HepG2 (cell line): Measurements from ENCODE around the gene CDK17. TPM values are rescaled to one million over a fixed set of nuclear protein-coding genes. Genes with fewer than 3 reads are reported as not detected.
A peak's percentile ranks its signal among the peaks of the same experiment; 100 is the strongest.

Experiments used
- ATAC-seq: fragments of 200-7000 bp; cut with Tn5 transposase; 3 replicates; pipeline ENCODE4 v1.9.1; 2020; ENCODE audit warnings: mild to moderate bottlenecking, moderate library complexity
- BruUV-seq: library from RNA; stranded (reverse); fragments of 400-500 nt; replicated peaks from 2 replicates; lab custom pipeline; 2021; lab: Mats Ljungman, UMichigan
- CTCF ChIA-PET: fragments of 300-600 bp; formaldehyde crosslinking; extraction: SDS; loops from one replicate; lab custom pipeline; 2021; ENCODE audit warnings: low total read pairs, inconsistent platforms, low intra/inter-chr PET ratio; lab: Yijun Ruan, JAX
- POLR2A ChIA-PET: fragments of 350-600 bp; sonication (Branson Sonifier 250); formaldehyde crosslinking; loops from one replicate; lab custom pipeline; 2020; ENCODE audit warnings: antibody characterized with exemption, inconsistent platforms; lab: Yijun Ruan, JAX
- DNase-seq: peaks from one replicate; pipeline ENCODE4 v3.0.0-alpha.2; 2015; ENCODE audit warnings: low spot score
- FAIRE-seq: peaks from 3 replicates; lab custom pipeline; 2011; peaks lifted over from hg19 to GRCh38; lab: Jason Lieb, UNC
- H2AFZ ChIP-seq: one replicate; pipeline ENCODE4 v1.6.1; 2011; ENCODE audit warnings: low read length, inconsistent platforms
- H3K27ac ChIP-seq: fragments of 300-600 bp; 3 replicates; pipeline ENCODE4 v1.8.0; 2011; ENCODE audit warnings: mixed run types, mild to moderate bottlenecking, mixed read lengths, low read length, inconsistent platforms; ENCODE audit not compliant: insufficient read depth; ENCODE audit errors: extremely low read length
- H3K27me3 ChIP-seq, 2 experiments: fragments of 200-600 bp in 1 of 2; 2 replicates in 1 of 2; 3 replicates in 1 of 2; pipeline versions ENCODE4 v1.6.0 to v1.8.0; 2011; ENCODE audit warnings: low read length in 2 of 2, mild to moderate bottlenecking in 2 of 2, moderate library complexity in 2 of 2, inconsistent platforms in 1 of 2; ENCODE audit not compliant: insufficient read depth in 2 of 2, control insufficient read depth in 1 of 2
- H3K36me3 ChIP-seq, 2 experiments: fragments of 200-600 bp in 1 of 2; replicated peaks in 1 of 2; 2 replicates in 1 of 2; 3 replicates in 1 of 2; pipeline versions ENCODE4 v1.5.1 to v1.8.0; 2011; ENCODE audit warnings: low read length in 2 of 2, inconsistent platforms in 1 of 2; ENCODE audit not compliant: insufficient read depth in 2 of 2, control insufficient read depth in 1 of 2
- H3K4me1 ChIP-seq: 2 replicates; pipeline ENCODE4 v1.5.1; 2012; ENCODE audit warnings: low read length, inconsistent platforms; ENCODE audit not compliant: insufficient read depth
- H3K4me2 ChIP-seq: 2 replicates; pipeline ENCODE4 v1.6.0; 2011; ENCODE audit warnings: low read depth, low read length, inconsistent platforms
- H3K4me3 ChIP-seq, 3 experiments: fragments of 200-600 bp in 1 of 3; sonication (generic), shearing (Covaris generic) in 1 of 3; replicated peaks in 1 of 3; 2 replicates each; pipeline ENCODE4 v1.5.1; 2011 to 2016; ENCODE audit warnings: low read length in 3 of 3, inconsistent platforms in 2 of 3, low read depth in 2 of 3, mild to moderate bottlenecking in 2 of 3, control low read depth in 1 of 3, mixed read lengths in 1 of 3; ENCODE audit not compliant: insufficient read depth in 1 of 3
- H3K79me2 ChIP-seq: one replicate; pipeline ENCODE4 v1.6.1; 2011; ENCODE audit warnings: low read length, inconsistent platforms; ENCODE audit not compliant: insufficient read depth
- H3K9ac ChIP-seq: 2 replicates; pipeline ENCODE4 v1.6.0; 2011; ENCODE audit warnings: mild to moderate bottlenecking, low read depth, low read length, inconsistent platforms; ENCODE audit not compliant: insufficient read depth
- H3K9me3 ChIP-seq: 2 replicates; pipeline ENCODE4 v1.5.1; 2012; ENCODE audit warnings: mild to moderate bottlenecking, low read length
- H4K20me1 ChIP-seq: 2 replicates; pipeline ENCODE4 v1.6.0; 2011; ENCODE audit warnings: inconsistent platforms, mild to moderate bottlenecking, low read length, moderate library complexity; ENCODE audit not compliant: insufficient read depth
- BRCA1 ChIP-seq: sonication (generic); formaldehyde crosslinking; IDR thresholded peaks from 2 replicates; pipeline ENCODE4 v1.4.0; 2020; ENCODE audit warnings: missing genetic modification reagents
- CEBPB ChIP-seq: IDR thresholded peaks from 2 replicates; pipeline ENCODE4 v1.6.1; 2011; ENCODE audit warnings: low read depth, low read length, improper control_type of control experiment, borderline replicate concordance
- CEBPG ChIP-seq: IDR thresholded peaks from 2 replicates; pipeline ENCODE4 v1.6.1; 2016
- CERS6 ChIP-seq: sonication (generic); formaldehyde crosslinking; IDR thresholded peaks from 2 replicates; pipeline ENCODE4 v1.5.0; 2020; ENCODE audit warnings: missing genetic modification reagents
- EHMT2 ChIP-seq: fragments of 200-600 bp; sonication (generic); IDR thresholded peaks from 2 replicates; pipeline ENCODE4 v1.7.0; 2017; ENCODE audit warnings: antibody characterized with exemption, low read depth, low read length, borderline replicate concordance
- RFXAP ChIP-seq: sonication (generic); formaldehyde crosslinking; IDR thresholded peaks from 2 replicates; pipeline ENCODE4 v1.4.0; 2020; ENCODE audit warnings: missing genetic modification reagents, borderline replicate concordance
- SAP130 ChIP-seq: IDR thresholded peaks from 2 replicates; pipeline ENCODE4 v1.6.1; 2016; ENCODE audit warnings: low read depth
- SIX1 ChIP-seq: sonication (generic); formaldehyde crosslinking; IDR thresholded peaks from 2 replicates; pipeline ENCODE4 v1.4.0; 2020; ENCODE audit warnings: missing genetic modification reagents, borderline replicate concordance
- TFDP1 ChIP-seq: IDR thresholded peaks from 2 replicates; pipeline ENCODE4 v1.6.1; 2016; ENCODE audit warnings: missing compliant biosample characterization, missing genetic modification reagents, borderline replicate concordance
- ZFY ChIP-seq: sonication (generic); formaldehyde crosslinking; IDR thresholded peaks from 2 replicates; pipeline ENCODE4 v1.4.0; 2020; ENCODE audit warnings: missing genetic modification reagents
- ZNF652 ChIP-seq: IDR thresholded peaks from 2 replicates; pipeline ENCODE4 v1.6.1; 2016; ENCODE audit warnings: low read depth, borderline replicate concordance
- WGBS: methylation state at CpG from one replicate; pipeline ENCODE4 v1.1.6; 2017; ENCODE audit warnings: low lambda C conversion rate; 5-methylcytosine and 5-hydroxymethylcytosine counted together
- in situ Hi-C: cut with HindIII; loops from 2 replicates; pipeline ENCODE4 v1.10.0; 2017; ENCODE audit warnings: low pct_unique_long_range_greater_than_20kb; ENCODE audit not compliant: extremely low pct_ligation_motif_present
- intact Hi-C: fragments of 100-400 bp; cut with micrococcal nuclease; formaldehyde crosslinking; loops from one replicate; pipeline ENCODE4 v1.10.0; 2022; ENCODE audit not compliant: unreplicated experiment
- polyA plus RNA-seq, 8 experiments: library from polyadenylated mRNA; depleted of rRNA in 3 of 8; stranded (reverse) in 7 of 8; unstranded in 1 of 8; fragments of >200 nt; fragmentation: Illumina TruSeq in 4 of 8; extraction: Trizol in 4 of 8; gene quantifications; 2 replicates each; pipeline versions ENCODE4 v1.2.1 to v1.2.3, GENCODE V29; 2011 to 2016; ENCODE audit warnings: low read depth in 4 of 8, missing spikeins in 1 of 8, mixed read lengths in 1 of 8; ENCODE audit not compliant: insufficient read depth in 1 of 8
- total RNA-seq, 5 experiments: library from RNA; depleted of rRNA; stranded (reverse); fragments of >200 nt; fragmentation: Illumina TruSeq; extraction: Trizol; gene quantifications; 2 replicates each; pipeline ENCODE4 v1.2.3, GENCODE V29; 2016; ENCODE audit warnings: low read depth in 1 of 5
- TF ChIP-seq, protein P1 (sequence below): sonication (generic); formaldehyde crosslinking; IDR thresholded peaks from 2 replicates; pipeline ENCODE4 v1.9.0; 2021; ENCODE audit warnings: missing genetic modification reagents, borderline replicate concordance

The CDK17 gene
- total and polyA plus RNA-seq, 2 of the 13 experiments (the other 11 are each of a cell fraction or from before 2014, with no cell fraction given): 9.9 to 22.3 TPM

DNA sequence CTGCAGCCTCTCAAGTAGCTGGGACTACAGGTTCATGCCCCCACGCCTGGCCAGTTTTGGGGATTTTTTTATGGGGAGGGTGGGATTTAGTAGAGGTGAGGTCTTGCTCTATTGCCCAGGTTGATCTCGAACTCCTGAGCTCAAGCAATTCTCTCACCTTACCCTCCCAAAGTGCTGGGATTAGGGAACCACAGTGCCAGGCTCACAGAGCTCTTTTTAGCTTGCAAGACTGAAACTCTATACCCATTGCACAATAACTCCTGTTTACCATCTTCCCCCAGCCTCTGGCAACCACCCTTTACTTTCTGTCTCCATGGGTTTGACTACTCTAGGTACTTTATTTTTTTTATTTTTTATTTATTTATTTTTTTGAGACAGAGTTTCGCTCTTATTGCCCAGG is 25.7 kb upstream of the CDK17 start (continued):
- TF ChIP-seq, protein P1, sequence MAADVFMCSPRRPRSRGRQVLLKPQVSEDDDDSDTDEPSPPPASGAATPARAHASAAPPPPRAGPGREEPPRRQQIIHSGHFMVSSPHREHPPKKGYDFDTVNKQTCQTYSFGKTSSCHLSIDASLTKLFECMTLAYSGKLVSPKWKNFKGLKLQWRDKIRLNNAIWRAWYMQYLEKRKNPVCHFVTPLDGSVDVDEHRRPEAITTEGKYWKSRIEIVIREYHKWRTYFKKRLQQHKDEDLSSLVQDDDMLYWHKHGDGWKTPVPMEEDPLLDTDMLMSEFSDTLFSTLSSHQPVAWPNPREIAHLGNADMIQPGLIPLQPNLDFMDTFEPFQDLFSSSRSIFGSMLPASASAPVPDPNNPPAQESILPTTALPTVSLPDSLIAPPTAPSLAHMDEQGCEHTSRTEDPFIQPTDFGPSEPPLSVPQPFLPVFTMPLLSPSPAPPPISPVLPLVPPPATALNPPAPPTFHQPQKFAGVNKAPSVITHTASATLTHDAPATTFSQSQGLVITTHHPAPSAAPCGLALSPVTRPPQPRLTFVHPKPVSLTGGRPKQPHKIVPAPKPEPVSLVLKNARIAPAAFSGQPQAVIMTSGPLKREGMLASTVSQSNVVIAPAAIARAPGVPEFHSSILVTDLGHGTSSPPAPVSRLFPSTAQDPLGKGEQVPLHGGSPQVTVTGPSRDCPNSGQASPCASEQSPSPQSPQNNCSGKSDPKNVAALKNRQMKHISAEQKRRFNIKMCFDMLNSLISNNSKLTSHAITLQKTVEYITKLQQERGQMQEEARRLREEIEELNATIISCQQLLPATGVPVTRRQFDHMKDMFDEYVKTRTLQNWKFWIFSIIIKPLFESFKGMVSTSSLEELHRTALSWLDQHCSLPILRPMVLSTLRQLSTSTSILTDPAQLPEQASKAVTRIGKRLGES: no peak
- no peak for TF ChIP-seq CERS6 (CRISPR knock-in tag)
- TF ChIP-seq ZNF652 (CRISPR knock-in tag): peak; percentile 60; the same call in 1 of the 2 replicates
- TF ChIP-seq CEBPB: peak; percentile 55; the same call in 1 of the 2 replicates
- TF ChIP-seq SIX1 (CRISPR knock-in tag): peak; percentile 86
- no peak for TF ChIP-seq EHMT2
- peak; percentile 56 for TF ChIP-seq CEBPG (CRISPR knock-in tag)

- FAIRE-seq (no peak), ATAC-seq (no peak), DNase-seq (no peak)
- Histone ChIP-seq H3K9ac (no peak overlapping the region), H3K9me3 (no peaks in the 10 kb centered on the region), H4K20me1 (no peaks in the 10 kb centered on the region), H2AFZ (no peak overlapping the region), H3K36me3 (no peaks in the 10 kb centered on the region), H3K27me3 (no peaks in the 10 kb centered on the region), H3K27ac (no peak overlapping the region), H3K4me2 (no peak overlapping the region), H3K4me1 (peaks cover 20% of the 10 kb centered on the region), H3K79me2 (no peaks in the 10 kb centered on the region), H3K4me3 (no peak overlapping the region)
- TF ChIP-seq SAP130 (CRISPR knock-in tag) (no peak), RFXAP (CRISPR knock-in tag) (no peak), TFDP1 (CRISPR knock-in tag) (no peak), ZFY (CRISPR knock-in tag) (no peak), BRCA1 (CRISPR knock-in tag) (no peak)
- ChIA-PET POLR2A (no interaction called here), CTCF (no interaction called here)
- in situ Hi-C loops (no loop called here), intact Hi-C loops (no loop called here)
- BruUV-seq: no TSS peak
- 20% methylated on average over 3 of the region's 3 CpGs for WGBS
Measured at GRCh38 chr12:96425321-96425720, 25.1 kb upstream of the CDK17 start.
